ENCODE data around the gene MCU.
A peak's percentile ranks its signal among the peaks of the same experiment; 100 is the strongest.

MCU gene

GRCh38 chr10:72831696-72832409 is 139.9 kb downstream of the MCU start:
- CTCF ChIA-PET: interaction anchor here (3.7 to 5.5 kb wide), 2 partner anchors 12 to 468 kb away, joined by 22 to 103 read pairs; no protein-coding TSS in a partner anchor
- TF ChIP-seq CTCF (IDR thresholded peaks at IDR 0.05; ENCODE audit: control extremely low read depth, extremely low read depth, low read depth, missing control alignments): no peak
- no peak for DNase-seq (ENCODE audit: extremely low spot score)
- POLR2A ChIA-PET: no interaction called here

GRCh38 chr10:72832701-72833100 is 140.8 kb downstream of the MCU start:
- POLR2A ChIA-PET: no interaction called here
- CTCF ChIA-PET: interaction anchor here (1.1 to 5.5 kb wide), 7 partner anchors 8 to 482 kb away, joined by 3 to 103 read pairs (median 5); no protein-coding TSS in a partner anchor
- no peak for TF ChIP-seq CTCF (IDR thresholded peaks at IDR 0.05; ENCODE audit: control extremely low read depth, extremely low read depth, low read depth, missing control alignments)
- DNase-seq (ENCODE audit: extremely low spot score): no peak

- ChIA-PET CTCF (interaction anchor here (0.6 to 5.5 kb wide), 22 partner anchors 9 to 785 kb away, joined by 3 to 103 read pairs (median 3); no protein-coding TSS in a partner anchor), POLR2A (no interaction called here)
- DNase-seq (ENCODE audit: extremely low spot score): peak; percentile 57
- peak; percentile 65 for TF ChIP-seq CTCF (IDR thresholded peaks at IDR 0.05; ENCODE audit: control extremely low read depth, extremely low read depth, low read depth, missing control alignments)
Measured at GRCh38 chr10:72834183-72834825, 142.4 kb downstream of the MCU start.

GRCh38 chr10:72840319-72840718 is 148.4 kb downstream of the MCU start:
- ChIA-PET POLR2A (no interaction called here), CTCF (interaction anchor here (1.0 kb wide), 1 partner anchor 12 kb away, joined by 3 read pairs; no protein-coding TSS in a partner anchor)
- DNase-seq (ENCODE audit: extremely low spot score): no peak
- no peak for TF ChIP-seq CTCF (IDR thresholded peaks at IDR 0.05; ENCODE audit: control extremely low read depth, extremely low read depth, low read depth, missing control alignments)

GRCh38 chr10:72841487-72841886 is 149.5 kb downstream of the MCU start:
- ChIA-PET POLR2A (no interaction called here), CTCF (interaction anchor here (0.8 to 3.8 kb wide), 4 partner anchors 8 to 477 kb away, joined by 3 to 22 read pairs (median 3); no protein-coding TSS in a partner anchor)
- TF ChIP-seq CTCF (IDR thresholded peaks at IDR 0.05; ENCODE audit: control extremely low read depth, extremely low read depth, low read depth, missing control alignments): no peak

GRCh38 chr10:72842164-72842563 is 150.2 kb downstream of the MCU start:
- no peak for TF ChIP-seq CTCF (IDR thresholded peaks at IDR 0.05; ENCODE audit: control extremely low read depth, extremely low read depth, low read depth, missing control alignments)
- CTCF ChIA-PET: interaction anchor here (1.5 to 3.8 kb wide), 3 partner anchors 9 to 30 kb away, joined by 3 to 22 read pairs (median 3); no protein-coding TSS in a partner anchor
- DNase-seq (ENCODE audit: extremely low spot score): no peak

More at GRCh38 chr10:72841487-72841886, 149.5 kb downstream of the MCU start:
- DNase-seq (ENCODE audit: extremely low spot score): no peak

More at GRCh38 chr10:72842164-72842563, 150.2 kb downstream of the MCU start:
- POLR2A ChIA-PET: no interaction called here

All from GM10248 (cell line).